PC-9 (cell line): ENCODE results near the gene SLC29A4. TPM values are rescaled to one million over a fixed set of nuclear protein-coding genes. Genes with fewer than 3 reads are reported as not detected.

Experiments
- Bru-seq: library from RNA; stranded (reverse); fragments of 400-500 nt; gene quantifications from one replicate; lab custom pipeline; 2021; lab: Mats Ljungman, UMichigan
- BruChase-seq, 2 experiments: library from RNA; stranded (reverse); fragments of 400-500 nt; gene quantifications; one replicate each; lab custom pipeline; 2021; lab: Mats Ljungman, UMichigan
- BruUV-seq: library from RNA; stranded (reverse); fragments of 400-500 nt; replicated peaks from 2 replicates; lab custom pipeline; 2021; lab: Mats Ljungman, UMichigan
- CTCF ChIA-PET: fragments of 300-600 bp; sonication (Branson Sonifier 250); formaldehyde crosslinking; loops from one replicate; lab custom pipeline; 2022; ENCODE audit warnings: antibody characterized with exemption; lab: Charles Lee
- POLR2A ChIA-PET: fragments of 300-600 bp; sonication (Branson Sonifier 250); formaldehyde crosslinking; loops from one replicate; lab custom pipeline; 2022; ENCODE audit warnings: antibody characterized with exemption; ENCODE audit not compliant: unreplicated experiment; lab: Charles Lee
- DNase-seq, 2 experiments: peaks; one replicate each; pipeline versions ENCODE4 v3.0.0 to v3.0.0-alpha.2; 2015 to 2022; ENCODE audit warnings: mixed read lengths in 1 of 2
- H2AFZ ChIP-seq: fragments of 200-600 bp; sonication (generic); 2 replicates; pipeline ENCODE4 v1.8.1; 2017; ENCODE audit warnings: antibody characterized with exemption
- H3F3A ChIP-seq: fragments of 200-600 bp; sonication (generic); 2 replicates; pipeline ENCODE4 v1.8.1; 2017; ENCODE audit warnings: antibody characterized with exemption, mild to moderate bottlenecking, low read depth; ENCODE audit not compliant: insufficient read depth
- H3K27ac ChIP-seq: fragments of 200-600 bp; sonication (generic); 2 replicates; pipeline ENCODE4 v1.6.1; 2016; ENCODE audit warnings: mixed run types
- H3K27me3 ChIP-seq: fragments of 200-600 bp; sonication (generic); 2 replicates; pipeline ENCODE4 v1.6.1; 2016; ENCODE audit warnings: low read depth, mixed run types; ENCODE audit not compliant: insufficient read depth
- H3K36me3 ChIP-seq: fragments of 200-600 bp; sonication (generic); 2 replicates; pipeline ENCODE4 v1.6.1; 2016; ENCODE audit warnings: low read depth, mixed run types
- H3K4me1 ChIP-seq: fragments of 200-600 bp; sonication (generic); replicated peaks from 2 replicates; pipeline ENCODE4 v1.6.1; 2016; ENCODE audit warnings: mixed run types; ENCODE audit not compliant: insufficient read depth
- H3K4me2 ChIP-seq: fragments of 200-600 bp; sonication (generic); 2 replicates; pipeline ENCODE4 v1.6.1; 2017; ENCODE audit warnings: mixed run types
- H3K4me3 ChIP-seq: fragments of 200-600 bp; sonication (generic); 2 replicates; pipeline ENCODE4 v1.6.1; 2016; ENCODE audit warnings: mixed run types
- H3K79me2 ChIP-seq: fragments of 200-600 bp; sonication (generic); 2 replicates; pipeline ENCODE4 v1.6.1; 2017; ENCODE audit warnings: low read depth, mixed run types
- H3K9me2 ChIP-seq: fragments of 200-600 bp; sonication (generic); 2 replicates; pipeline ENCODE4 v1.8.1; 2017; ENCODE audit warnings: mild to moderate bottlenecking; ENCODE audit not compliant: insufficient read depth
- H3K9me3 ChIP-seq: fragments of 200-600 bp; sonication (generic); 2 replicates; pipeline ENCODE4 v1.8.1; 2016; ENCODE audit warnings: low read depth; ENCODE audit not compliant: insufficient read depth
- H4K20me1 ChIP-seq: fragments of 200-600 bp; sonication (generic); 2 replicates; pipeline ENCODE4 v1.8.1; 2017; ENCODE audit not compliant: insufficient read depth
- EZH2 ChIP-seq: fragments of 200-600 bp; sonication (generic); IDR thresholded peaks from 2 replicates; pipeline ENCODE4 v1.8.0; 2017; ENCODE audit warnings: antibody characterized with exemption, low read depth
- intact Hi-C: fragments of 100-400 bp; cut with micrococcal nuclease; formaldehyde crosslinking; loops from one replicate; pipeline ENCODE4 v1.10.0; 2022; ENCODE audit not compliant: unreplicated experiment
- long read RNA-seq: library from polyadenylated mRNA; stranded (forward); transcript quantifications from one replicate; pipeline ENCODE4 v2.0.0, GENCODE V29; 2022
- total RNA-seq: library from RNA; stranded (reverse); gene quantifications from 2 replicates; pipeline ENCODE4 v1.2.3, GENCODE V29; 2021
- TF ChIP-seq, protein P1 (sequence below): fragments of 200-600 bp; sonication (generic); conservative IDR thresholded peaks from 2 replicates; pipeline ENCODE4 v1.6.1; 2017; ENCODE audit warnings: mixed run types, antibody characterized with exemption, mild to moderate bottlenecking, moderate library complexity

The SLC29A4 gene
- total RNA-seq = 7.9 and 10.3 TPM in 2 replicates
- percentile 28 among the genes with signal in this experiment for Bru-seq, nascent RNA
- BruChase-seq, experiment 1, labeled RNA remaining after a 2-hour chase = percentile 33 among the genes with signal in this experiment
- BruChase-seq, experiment 2, labeled RNA remaining after a 6-hour chase = percentile 37 among the genes with signal in this experiment
- long read RNA-seq, full-length matches to known transcripts = 6 of 15 reads
- long read RNA-seq, partial matches to known transcripts = 2 of 15 reads
- long read RNA-seq, other reads (novel, unspliced or antisense) = 7 of 15 reads

DNA sequence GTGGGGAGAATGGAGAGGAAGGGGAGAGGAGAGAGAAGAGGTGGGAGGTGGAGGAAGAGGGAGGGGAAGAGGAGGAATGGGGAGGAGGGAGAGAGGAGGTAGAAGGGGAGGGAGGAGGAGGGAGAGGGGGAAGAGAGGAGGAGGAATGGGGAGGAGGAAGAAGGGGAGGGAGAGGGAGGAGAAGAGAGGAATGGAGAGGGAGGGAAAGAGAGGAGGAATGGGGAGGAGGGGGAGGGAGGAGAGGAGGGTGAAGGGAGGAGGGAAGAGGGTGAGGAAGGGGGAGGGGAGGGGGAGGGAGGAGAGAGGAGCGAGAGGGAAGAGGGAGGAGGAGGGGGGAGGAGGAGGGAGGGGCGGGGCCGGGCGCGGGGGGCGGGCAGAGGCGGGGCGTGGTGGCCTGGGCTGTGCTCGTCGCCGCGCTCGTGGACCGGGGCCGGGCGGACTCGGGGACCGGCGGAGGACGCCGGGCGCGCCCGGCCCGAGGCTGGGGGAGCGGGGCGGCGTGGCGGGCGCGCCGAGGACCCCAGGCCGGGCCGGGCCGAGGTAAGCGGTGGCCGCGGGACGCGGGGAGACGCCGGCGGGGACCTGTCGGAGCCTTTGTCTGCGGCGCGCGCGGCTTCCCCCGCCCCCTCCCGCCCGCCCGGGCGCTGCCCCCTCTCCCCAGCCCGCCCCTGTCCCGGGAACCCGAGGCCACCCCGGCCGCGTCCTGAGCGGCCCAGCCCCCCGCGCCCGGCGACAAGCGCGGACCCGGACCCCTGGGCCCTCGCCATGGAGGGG is at the start of gene SLC29A4:
TSS of gene SLC29A4 (plus strand) at position 401 of the 774 bp plus-strand sequence. CDS start 4,874 bp downstream, outside the sequence.
- peaks cover 6% of the 10 kb centered on the region; the same call in 1 of the 2 replicates for H3K4me1 ChIP-seq
- no peaks in the 10 kb centered on the region for H3K36me3 ChIP-seq
- DNase-seq = peak in 1 of 2 experiments; percentile 49
- peaks cover 21% of the 10 kb centered on the region; the same call in 1 of the 2 replicates for H3K27me3 ChIP-seq
- no peaks in the 10 kb centered on the region for H3K79me2 ChIP-seq
- 0 out of 2 replicates have a peak, but pooled peaks cover 5% of the 10 kb centered on the region for H3F3A ChIP-seq
- no peak within 1 kb of the TSS for H2AFZ ChIP-seq
- intact Hi-C loops = no loop called here
- TF ChIP-seq, protein P1, sequence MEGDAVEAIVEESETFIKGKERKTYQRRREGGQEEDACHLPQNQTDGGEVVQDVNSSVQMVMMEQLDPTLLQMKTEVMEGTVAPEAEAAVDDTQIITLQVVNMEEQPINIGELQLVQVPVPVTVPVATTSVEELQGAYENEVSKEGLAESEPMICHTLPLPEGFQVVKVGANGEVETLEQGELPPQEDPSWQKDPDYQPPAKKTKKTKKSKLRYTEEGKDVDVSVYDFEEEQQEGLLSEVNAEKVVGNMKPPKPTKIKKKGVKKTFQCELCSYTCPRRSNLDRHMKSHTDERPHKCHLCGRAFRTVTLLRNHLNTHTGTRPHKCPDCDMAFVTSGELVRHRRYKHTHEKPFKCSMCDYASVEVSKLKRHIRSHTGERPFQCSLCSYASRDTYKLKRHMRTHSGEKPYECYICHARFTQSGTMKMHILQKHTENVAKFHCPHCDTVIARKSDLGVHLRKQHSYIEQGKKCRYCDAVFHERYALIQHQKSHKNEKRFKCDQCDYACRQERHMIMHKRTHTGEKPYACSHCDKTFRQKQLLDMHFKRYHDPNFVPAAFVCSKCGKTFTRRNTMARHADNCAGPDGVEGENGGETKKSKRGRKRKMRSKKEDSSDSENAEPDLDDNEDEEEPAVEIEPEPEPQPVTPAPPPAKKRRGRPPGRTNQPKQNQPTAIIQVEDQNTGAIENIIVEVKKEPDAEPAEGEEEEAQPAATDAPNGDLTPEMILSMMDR = no peak
- no peak for TF ChIP-seq EZH2
- H4K20me1 ChIP-seq = no peaks in the 10 kb centered on the region
- H3K9me3 ChIP-seq = no peaks in the 10 kb centered on the region
- H3K4me3 ChIP-seq = peak within 1 kb of the TSS; percentile 44; the same call in 1 of the 2 replicates
- H3K27ac ChIP-seq = no peak within 1 kb of the TSS
- H3K9me2 ChIP-seq = no peaks in the 10 kb centered on the region
- H3K4me2 ChIP-seq = peak within 1 kb of the TSS; percentile 71
- no TSS peak for BruUV-seq
- ChIA-PET CTCF (no interaction called here), POLR2A (no interaction called here)

DNA sequence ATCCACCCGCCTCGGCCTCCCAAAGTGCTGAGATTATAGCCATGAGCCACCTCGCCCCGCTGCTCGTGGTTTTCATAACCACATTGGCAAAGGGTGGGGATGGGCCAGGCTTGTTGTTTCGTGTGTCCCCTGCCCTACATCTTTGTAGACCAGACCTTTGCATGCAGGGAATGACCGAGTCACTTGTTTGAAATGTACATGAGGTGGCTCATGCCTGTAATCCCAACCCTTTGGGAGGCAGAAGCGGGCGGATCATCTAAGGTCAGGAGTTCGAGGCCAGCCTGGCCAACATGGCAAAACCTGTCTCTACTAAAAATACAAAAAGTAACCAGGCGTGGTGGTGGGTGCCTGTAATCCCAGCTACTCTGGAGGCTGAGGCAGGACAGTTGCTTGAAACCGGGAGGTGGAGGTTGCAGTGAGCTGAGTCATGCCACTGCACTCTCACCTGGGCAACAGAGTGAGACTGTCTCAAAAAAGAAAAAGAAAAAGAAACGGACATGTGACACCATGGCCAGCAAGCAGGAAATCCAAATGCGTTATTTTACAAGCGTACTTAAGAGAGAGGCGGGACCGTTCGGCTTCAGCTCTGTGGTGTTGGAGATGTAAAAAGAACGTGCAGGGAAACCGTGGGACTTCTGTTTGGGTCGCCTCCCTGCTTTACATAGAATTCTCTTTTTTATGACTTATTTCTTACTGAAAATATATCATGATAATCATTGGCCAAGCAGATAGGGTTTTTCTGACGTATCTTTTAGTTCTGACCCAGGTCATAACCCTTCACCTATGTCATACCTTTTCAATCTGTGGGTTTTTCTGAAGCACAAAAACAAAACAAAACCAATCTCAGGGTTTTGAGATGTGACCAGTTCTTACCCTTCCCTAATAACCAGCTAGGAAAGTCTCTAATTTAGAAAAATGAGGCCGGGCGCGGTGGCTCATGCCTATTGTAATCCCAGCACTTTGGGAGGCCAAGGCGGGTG is 47.6 kb upstream of the SLC29A4 start:
- intact Hi-C loops = no loop called here
- TF ChIP-seq, protein P1 = no peak
- TF ChIP-seq EZH2 = no peak
- Histone ChIP-seq H3K4me3 (no peak overlapping the region), H3K4me1 (peaks cover 11% of the 10 kb centered on the region), H3K36me3 (no peaks in the 10 kb centered on the region), H3K9me2 (no peaks in the 10 kb centered on the region), H3K27ac (no peak overlapping the region), H3K79me2 (no peaks in the 10 kb centered on the region), H3K4me2 (0 out of 2 replicates have a peak overlapping the region, but pooled peaks have one; percentile 1), H3K27me3 (no peaks in the 10 kb centered on the region), H3F3A (peaks cover 14% of the 10 kb centered on the region), H4K20me1 (no peaks in the 10 kb centered on the region), H3K9me3 (no peaks in the 10 kb centered on the region), H2AFZ (no peak overlapping the region)
- ChIA-PET CTCF (interaction anchor here (0.6 kb wide), 2 partner anchors 164 to 214 kb away, joined by 4 to 6 read pairs; no protein-coding TSS in a partner anchor), POLR2A (interaction anchor here (0.7 kb wide), 2 partner anchors 9 to 592 kb away, joined by 4 to 8 read pairs; no protein-coding TSS in a partner anchor)
- BruUV-seq = no TSS peak
- DNase-seq = peak; percentile 53 to 77
